Large intestine (tissue), 3 donors: Measurements from ENCODE around the gene IL1A. TPM values are rescaled to one million over a fixed set of nuclear protein-coding genes. Genes with fewer than 3 reads are reported as not detected.

Experiments
- DNase-seq, 2 donors: peaks; one replicate each; pipeline versions ENCODE4 v3.0.0 to v3.0.0-alpha.2; 2013
- H3K27ac ChIP-seq: one replicate; pipeline ENCODE4 v1.5.1; 2013; ENCODE audit warnings: low read length
- H3K27me3 ChIP-seq: 2 replicates; pipeline ENCODE4 v1.6.1; 2013; ENCODE audit warnings: low read length; ENCODE audit not compliant: control insufficient read depth, insufficient read depth
- H3K36me3 ChIP-seq: 2 replicates; pipeline ENCODE4 v1.6.1; 2013; ENCODE audit warnings: low read length; ENCODE audit not compliant: control insufficient read depth, insufficient read depth
- H3K4me1 ChIP-seq: one replicate; pipeline ENCODE4 v1.6.1; 2013; ENCODE audit warnings: low read length; ENCODE audit not compliant: control insufficient read depth, insufficient read depth
- H3K4me3 ChIP-seq: one replicate; pipeline ENCODE4 v1.5.1; 2013; ENCODE audit warnings: low read length
- H3K9me3 ChIP-seq: one replicate; pipeline ENCODE4 v1.6.1; 2013; ENCODE audit warnings: mild to moderate bottlenecking, low read depth, low read length, moderate library complexity; ENCODE audit not compliant: control insufficient read depth
- WGBS: methylation state at CpG from one replicate; pipeline ENCODE4 v1.1.5; 2013; ENCODE audit warnings: low lambda C conversion rate; ENCODE audit not compliant: insufficient coverage; 5-methylcytosine and 5-hydroxymethylcytosine counted together
- polyA plus RNA-seq: library from polyadenylated mRNA; unstranded; fragments of 120-200 nt; gene quantifications from one replicate; pipeline ENCODE4 v1.2.1, GENCODE V29; 2013

The IL1A gene
- polyA plus RNA-seq, 1 donor: 0.09 TPM

GRCh38 chr2:112805542-112805941 is 21.2 kb upstream of the IL1A start:
- WGBS: 82% methylated on average over 5 of the region's 11 CpGs
- no peaks in the 10 kb centered on the region for H3K9me3 ChIP-seq

GRCh38 chr2:112803691-112804521 is 19.6 kb upstream of the IL1A start:
- Histone ChIP-seq H3K27me3 (no peaks in the 10 kb centered on the region), H3K36me3 (no peaks in the 10 kb centered on the region), H3K4me3 (no peak overlapping the region), H3K4me1 (no peaks in the 10 kb centered on the region), H3K27ac (no peak overlapping the region), H3K9me3 (no peaks in the 10 kb centered on the region)
- no CpG with 5 or more reads among the region's 5 CpGs for WGBS
- DNase-seq: no peak

More at GRCh38 chr2:112805542-112805941, 21.2 kb upstream of the IL1A start:
- DNase-seq: no peak
- Histone ChIP-seq H3K4me3 (no peak overlapping the region), H3K4me1 (no peaks in the 10 kb centered on the region), H3K27me3 (no peaks in the 10 kb centered on the region), H3K27ac (no peak overlapping the region), H3K36me3 (no peaks in the 10 kb centered on the region)

- H3K4me3 ChIP-seq: no peak overlapping the region
- no peaks in the 10 kb centered on the region for H3K36me3 ChIP-seq
- H3K27me3 ChIP-seq: no peaks in the 10 kb centered on the region
- no CpG with 5 or more reads among the region's 4 CpGs for WGBS
- no peaks in the 10 kb centered on the region for H3K9me3 ChIP-seq
- no peak for DNase-seq
- no peaks in the 10 kb centered on the region for H3K4me1 ChIP-seq
- H3K27ac ChIP-seq: no peak overlapping the region
Measured at GRCh38 chr2:112800881-112801583, 16.7 kb upstream of the IL1A start.

- Histone ChIP-seq H3K4me1 (no peaks in the 10 kb centered on the region), H3K36me3 (no peaks in the 10 kb centered on the region), H3K27me3 (no peaks in the 10 kb centered on the region), H3K4me3 (no peak overlapping the region), H3K27ac (no peak overlapping the region), H3K9me3 (no peaks in the 10 kb centered on the region)
- DNase-seq: no peak
- 100% methylated on average over 2 of the region's 8 CpGs for WGBS
Measured at GRCh38 chr2:112798979-112799975, 15.0 kb upstream of the IL1A start.

GRCh38 chr2:112796486-112796885 is 12.2 kb upstream of the IL1A start:
- Histone ChIP-seq H3K4me3 (no peak overlapping the region), H3K27me3 (no peaks in the 10 kb centered on the region), H3K27ac (no peak overlapping the region), H3K4me1 (no peaks in the 10 kb centered on the region), H3K9me3 (no peaks in the 10 kb centered on the region), H3K36me3 (no peaks in the 10 kb centered on the region)
- DNase-seq: no peak
- no CpG with 5 or more reads among the region's 1 CpG for WGBS

GRCh38 chr2:112795774-112796173 is 11.5 kb upstream of the IL1A start:
- Histone ChIP-seq H3K4me1 (no peaks in the 10 kb centered on the region), H3K27ac (no peak overlapping the region), H3K4me3 (no peak overlapping the region), H3K27me3 (no peaks in the 10 kb centered on the region), H3K36me3 (no peaks in the 10 kb centered on the region), H3K9me3 (no peaks in the 10 kb centered on the region)
- WGBS: no CpG with 5 or more reads among the region's 1 CpG
- peak in 1 of 2 donors; percentile 30 for DNase-seq

- peak in 1 of 2 donors; percentile 79 for DNase-seq
- no CpG with 5 or more reads among the region's 3 CpGs for WGBS
- peak overlapping the region; percentile 10 for H3K27ac ChIP-seq
Measured at GRCh38 chr2:112794841-112795240, 10.5 kb upstream of the IL1A start.

GRCh38 chr2:112794131-112794733 is 9.9 kb upstream of the IL1A start:
- H3K27me3 ChIP-seq: no peaks in the 10 kb centered on the region
- H3K4me1 ChIP-seq: no peaks in the 10 kb centered on the region
- no CpG with 5 or more reads among the region's 5 CpGs for WGBS
- H3K4me3 ChIP-seq: no peak overlapping the region
- peak overlapping the region; percentile 10 for H3K27ac ChIP-seq
- no peaks in the 10 kb centered on the region for H3K36me3 ChIP-seq
- H3K9me3 ChIP-seq: no peaks in the 10 kb centered on the region
- DNase-seq: peak; percentile 61 to 80

More at GRCh38 chr2:112794841-112795240, 10.5 kb upstream of the IL1A start:
- Histone ChIP-seq H3K36me3 (no peaks in the 10 kb centered on the region), H3K4me1 (no peaks in the 10 kb centered on the region), H3K27me3 (no peaks in the 10 kb centered on the region), H3K9me3 (no peaks in the 10 kb centered on the region), H3K4me3 (no peak overlapping the region)

- Histone ChIP-seq H3K36me3 (no peaks in the 10 kb centered on the region), H3K9me3 (no peaks in the 10 kb centered on the region), H3K4me1 (no peaks in the 10 kb centered on the region), H3K4me3 (no peak overlapping the region), H3K27ac (no peak overlapping the region), H3K27me3 (no peaks in the 10 kb centered on the region)
- 80% methylated on average over 1 of the region's 3 CpGs for WGBS
- no peak for DNase-seq
Measured at GRCh38 chr2:112793449-112793978, 9.2 kb upstream of the IL1A start.
